ENCODE results near the gene FSD1. TPM values are rescaled to one million over a fixed set of nuclear protein-coding genes. Genes with fewer than 3 reads are reported as not detected.

FSD1 gene
- total and polyA plus RNA-seq, 10 of the 15 experiments (the other 5 are each of a cell fraction or from before 2014, with no cell fraction given), result 0.15 to 5.1 (median 4.0) TPM; not detected in 1

GRCh38 chr19:4305257-4305612 lies 837 bp downstream of the FSD1 start (continued):
- TF ChIP-seq MLLT1 (IDR thresholded peaks at IDR 0.05), result no peak
- TF ChIP-seq IKZF1 (conservative IDR thresholded peaks at IDR 0.05), result no peak
- no peak for TF ChIP-seq SMARCA5 (IDR thresholded peaks at IDR 0.05)
- no peak for TF ChIP-seq MAX (IDR thresholded peaks at IDR 0.05; ENCODE audit: low read depth, low read length)
- TF ChIP-seq HDGF (IDR thresholded peaks at IDR 0.05), result no peak
- TF ChIP-seq STAT3 (IDR thresholded peaks at IDR 0.05; ENCODE audit: low read depth, low read length), result no peak

GRCh38 chr19:4305659-4306058 lies 1.3 kb downstream of the FSD1 start:
- H3K27ac ChIP-seq (ENCODE audit: control insufficient read depth, insufficient read depth), result no peak overlapping the region
- H3K4me1 ChIP-seq (ENCODE audit: control insufficient read depth, insufficient read depth, low read length), result no peaks in the 10 kb centered on the region
- no peak overlapping the region for H2AFZ ChIP-seq (ENCODE audit: control insufficient read depth, low read depth, low read length)
- intact Hi-C loops (cut with micrococcal nuclease; ENCODE audit: unreplicated experiment) (no loop called here), in situ Hi-C loops (cut with MboI) (no loop called here)
- TF ChIP-seq PKNOX1 (IDR thresholded peaks at IDR 0.05) (no peak), SIX5 (IDR thresholded peaks at IDR 0.05; ENCODE audit: low read depth, low read length, severe bottlenecking) (no peak), CTCF (IDR thresholded peaks at IDR 0.05 in 2 of 3, conservative IDR thresholded peaks at IDR 0.05 in 1 of 3; ENCODE audit: control insufficient read depth in 2 of 3, extremely low read depth in 1 of 3, insufficient read depth in 1 of 3, low read depth in 3 of 3, low read length in 3 of 3) (no peak), ZBTB40 (IDR thresholded peaks at IDR 0.05; ENCODE audit: borderline replicate concordance) (no peak), CBFB (IDR thresholded peaks at IDR 0.05; ENCODE audit: low read depth) (no peak), CHD4 (IDR thresholded peaks at IDR 0.05) (no peak), STAT1 (conservative IDR thresholded peaks at IDR 0.05) (no peak)
- RAD21 ChIA-PET (ENCODE audit: unreplicated experiment), result no interaction called here
- H3K4me3 ChIP-seq, result no peak overlapping the region
- FAIRE-seq, result no peak
- POLR2A ChIA-PET, result no interaction called here
- no TSS peak for BruUV-seq (replicated peaks)
- H3K9ac ChIP-seq (ENCODE audit: control insufficient read depth, insufficient read depth, low read length), result no peak overlapping the region
- H3K9me3 ChIP-seq (replicated peaks; ENCODE audit: control insufficient read depth, insufficient read depth, low read length), result no peaks in the 10 kb centered on the region
- CTCF ChIA-PET, result no interaction called here
- no peaks in the 10 kb centered on the region for H4K20me1 ChIP-seq (ENCODE audit: control insufficient read depth, insufficient read depth)
- no peak for ATAC-seq
- 77% methylated on average over 15 of the region's 16 CpGs for WGBS (ENCODE audit: insufficient coverage, insufficient replicate concordance, low lambda C conversion rate, missing lambda C conversion rate)
- no peaks in the 10 kb centered on the region for H3K79me2 ChIP-seq (ENCODE audit: control insufficient read depth, insufficient read depth, low read length)
- H3K27me3 ChIP-seq (replicated peaks in 1 of 2; ENCODE audit: control insufficient read depth in 2 of 2, insufficient read depth in 2 of 2, low read length in 1 of 2), result no peaks in the 10 kb centered on the region
- SMC1A ChIA-PET (ENCODE audit: uncharacterized antibody, unreplicated experiment), result no interaction called here
- H3K36me3 ChIP-seq (ENCODE audit: control insufficient read depth in 2 of 2, insufficient read depth in 2 of 2, low read length in 1 of 2), result no peaks in the 10 kb centered on the region
- H3K4me2 ChIP-seq (ENCODE audit: control insufficient read depth, insufficient read depth), result no peak overlapping the region
- no peak for DNase-seq (ENCODE audit: low read depth, low spot score)
